ENCODE data around the gene LY6G6C. TPM values are rescaled to one million over a fixed set of nuclear protein-coding genes. Genes with fewer than 3 reads are reported as not detected.

LY6G6C gene
- total RNA-seq, 1 experiment from 2014 or later, result not detected

GRCh38 chr6:31701666-31702404 is 19.7 kb downstream of the LY6G6C start:
- peak overlapping the region; percentile 96 to 98 for H3K4me3 Mint-ChIP-seq
- Histone ChIP-seq H3T11ph (ENCODE audit: low read length) (no peak overlapping the region), H3K4me2 (ENCODE audit: insufficient read depth, insufficient read length, low read length) (peak overlapping the region; percentile 91), H3K23me2 (ENCODE audit: insufficient read length, low read depth, low read length, poor library complexity, severe bottlenecking) (peaks cover 6% of the 10 kb centered on the region), H2BK5ac (ENCODE audit: insufficient read length, low read length) (no peak overlapping the region), H3K56ac (ENCODE audit: insufficient read length, low read depth, low read length) (no peak overlapping the region), H2AFZ (ENCODE audit: low read length) (no peak overlapping the region), H4K20me1 (ENCODE audit: control insufficient read depth, insufficient read depth, insufficient read length) (no peaks in the 10 kb centered on the region), H3K9ac (ENCODE audit: extremely low read depth, insufficient read length, low read length) (peak overlapping the region; percentile 79), H4K8ac (replicated peaks; ENCODE audit: insufficient read length, low read depth, low read length) (no peak overlapping the region), H3K14ac (ENCODE audit: insufficient read depth, low read length) (no peak overlapping the region; the same call in 1 of the 2 replicates), H3K9me3 (ENCODE audit: control insufficient read depth, low read depth, low read length) (no peaks in the 10 kb centered on the region), H3K79me1 (ENCODE audit: insufficient read depth, low read depth, low read length, poor library complexity, severe bottlenecking) (peaks cover 6% of the 10 kb centered on the region), H2BK120ac (ENCODE audit: low read depth, low read length, poor library complexity, severe bottlenecking) (no peak overlapping the region), H3K79me2 (ENCODE audit: insufficient read depth, low read length) (peaks cover 2% of the 10 kb centered on the region; the same call in 1 of the 2 replicates), H2AK5ac (ENCODE audit: insufficient read length, low read length) (no peak overlapping the region), H4K91ac (ENCODE audit: insufficient read length, low read depth, low read length) (no peak overlapping the region), H3K4ac (ENCODE audit: low read depth, low read length) (no peak overlapping the region), H3K4me1 (ENCODE audit: insufficient read depth, low read length) (peaks cover 4% of the 10 kb centered on the region; the same call in 1 of the 2 replicates), H2BK12ac (ENCODE audit: insufficient read length, low read depth, low read length) (peak overlapping the region; percentile 36), H2BK15ac (ENCODE audit: low read depth, low read length) (no peak overlapping the region), H4K5ac (ENCODE audit: insufficient read length, low read depth, low read length) (no peak overlapping the region), H3K27ac (ENCODE audit: insufficient read length, low read depth, low read length) (no peak overlapping the region), H2BK20ac (ENCODE audit: low read depth, low read length, poor library complexity, severe bottlenecking) (no peak overlapping the region), H3K18ac (ENCODE audit: insufficient read length, low read depth, low read length) (no peak overlapping the region), H3K27me3 (ENCODE audit: insufficient read depth, low read length) (no peaks in the 10 kb centered on the region), H3K23ac (ENCODE audit: insufficient read length, low read depth, low read length) (no peak overlapping the region)
- peak overlapping the region in 2 of 3 experiments; percentile 96; a peak in 4 of 7 replicates for H3K27ac Mint-ChIP-seq
- peaks cover 11% of the 10 kb centered on the region in 2 experiments for H3K4me1 Mint-ChIP-seq
- DNase-seq, result no peak
- WGBS (ENCODE audit: extremely low coverage, insufficient read length, low lambda C conversion rate), result no CpG with 5 or more reads among the region's 7 CpGs
- TF ChIP-seq, protein P1, sequence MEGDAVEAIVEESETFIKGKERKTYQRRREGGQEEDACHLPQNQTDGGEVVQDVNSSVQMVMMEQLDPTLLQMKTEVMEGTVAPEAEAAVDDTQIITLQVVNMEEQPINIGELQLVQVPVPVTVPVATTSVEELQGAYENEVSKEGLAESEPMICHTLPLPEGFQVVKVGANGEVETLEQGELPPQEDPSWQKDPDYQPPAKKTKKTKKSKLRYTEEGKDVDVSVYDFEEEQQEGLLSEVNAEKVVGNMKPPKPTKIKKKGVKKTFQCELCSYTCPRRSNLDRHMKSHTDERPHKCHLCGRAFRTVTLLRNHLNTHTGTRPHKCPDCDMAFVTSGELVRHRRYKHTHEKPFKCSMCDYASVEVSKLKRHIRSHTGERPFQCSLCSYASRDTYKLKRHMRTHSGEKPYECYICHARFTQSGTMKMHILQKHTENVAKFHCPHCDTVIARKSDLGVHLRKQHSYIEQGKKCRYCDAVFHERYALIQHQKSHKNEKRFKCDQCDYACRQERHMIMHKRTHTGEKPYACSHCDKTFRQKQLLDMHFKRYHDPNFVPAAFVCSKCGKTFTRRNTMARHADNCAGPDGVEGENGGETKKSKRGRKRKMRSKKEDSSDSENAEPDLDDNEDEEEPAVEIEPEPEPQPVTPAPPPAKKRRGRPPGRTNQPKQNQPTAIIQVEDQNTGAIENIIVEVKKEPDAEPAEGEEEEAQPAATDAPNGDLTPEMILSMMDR (conservative IDR thresholded peaks at IDR 0.05), result no peak
- peaks cover 4 to 27% (median 4%) of the 10 kb centered on the region in 3 experiments; a peak in 5 of 7 replicates for H3K36me3 Mint-ChIP-seq (ENCODE audit: insufficient read depth in 1 of 3, low read depth in 3 of 3)
- no peaks in the 10 kb centered on the region; a peak in 1 of 5 replicates for H3K9me3 Mint-ChIP-seq
- H3K27me3 Mint-ChIP-seq (ENCODE audit: low read depth), result peaks cover 1% of the 10 kb centered on the region; the same call in 1 of the 2 replicates

Measured in H9 (cell line).